HG03460 (cell line): ENCODE measurements around the gene RALGPS1.

Experiments
- ATAC-seq: cut with Tn5 transposase; IDR thresholded peaks from one replicate; pipeline ENCODE4 v1.9.1; 2021; ENCODE audit not compliant: unreplicated experiment

Gene RALGPS1

DNA sequence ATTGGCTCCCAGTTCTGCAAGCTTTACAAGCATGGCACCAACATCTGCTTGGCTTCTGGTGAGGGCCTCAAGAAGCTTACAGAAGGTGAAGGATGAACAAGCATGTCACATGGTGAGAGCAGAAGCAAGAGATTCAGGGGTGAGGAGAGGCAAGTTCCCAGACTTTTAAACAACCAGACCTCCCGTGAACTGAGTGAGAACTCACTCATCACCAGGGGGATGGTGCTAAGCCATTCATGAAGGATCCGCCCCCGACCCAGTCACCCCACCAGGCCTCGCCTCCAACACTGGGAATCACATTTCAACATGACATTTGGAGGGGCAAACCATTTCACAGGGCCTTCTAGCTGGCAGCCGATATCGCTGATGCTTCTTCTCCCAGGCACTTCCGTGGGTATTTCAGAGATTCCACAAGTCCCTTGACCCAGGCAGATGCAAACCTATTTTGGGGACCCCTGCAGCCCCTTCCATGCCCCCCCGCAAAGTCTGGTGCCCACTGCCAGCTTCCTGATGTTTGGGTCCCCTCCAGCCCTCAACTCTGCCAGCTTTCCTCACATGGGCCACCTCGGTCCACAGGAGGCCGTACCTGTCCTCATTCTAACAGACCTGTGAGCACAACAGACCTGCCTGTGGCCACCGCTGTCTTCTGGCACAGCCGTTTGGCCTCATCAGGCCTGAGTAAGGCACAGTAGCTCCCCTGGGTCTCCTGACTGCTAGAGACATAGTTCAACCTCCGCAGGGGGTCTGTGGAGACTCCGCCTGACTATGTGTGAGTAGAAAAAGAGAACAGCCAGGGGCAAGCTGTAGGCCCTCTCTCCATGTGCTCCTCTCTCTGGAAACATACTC, 268.5 kb downstream of the RALGPS1 start:
- ATAC-seq, result no peak

DNA sequence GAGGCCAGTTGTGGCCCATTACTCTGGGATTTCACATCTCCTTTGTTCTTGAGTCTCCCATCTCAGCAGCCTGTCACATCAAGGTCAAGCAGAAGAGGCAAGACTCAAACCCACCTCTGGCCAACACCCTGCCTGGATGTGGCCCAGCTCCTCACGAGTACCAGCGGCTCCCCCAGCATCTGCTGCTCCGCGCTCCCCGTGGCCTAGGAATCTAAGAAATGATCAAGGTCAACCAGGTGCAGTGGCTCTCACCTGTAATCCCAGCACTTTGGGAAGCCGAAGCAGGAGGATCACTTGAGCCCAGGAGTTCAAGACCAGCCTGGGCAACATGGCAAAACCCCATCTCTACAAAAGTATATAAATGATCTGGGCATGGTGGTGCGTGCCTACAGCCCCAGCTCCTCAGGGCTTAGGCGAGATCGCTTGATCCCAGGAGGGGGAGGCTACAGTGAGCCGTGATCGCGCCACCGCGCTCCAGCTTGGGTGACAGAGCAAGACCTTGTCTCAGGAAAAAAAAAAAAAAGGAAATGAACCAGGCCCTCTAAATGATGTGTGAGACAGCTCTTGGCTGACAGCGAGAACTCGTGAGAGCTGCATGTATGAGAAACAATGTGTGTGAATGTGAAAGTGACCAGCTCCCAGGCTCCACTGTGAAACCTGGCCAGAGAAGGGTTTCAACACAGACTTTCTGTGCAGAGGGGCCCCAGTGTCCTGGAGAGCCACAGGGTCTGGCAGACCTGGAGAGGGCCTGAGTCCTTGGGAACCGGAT, 269.4 kb downstream of the RALGPS1 start:
- ATAC-seq, result peak; percentile 71

DNA sequence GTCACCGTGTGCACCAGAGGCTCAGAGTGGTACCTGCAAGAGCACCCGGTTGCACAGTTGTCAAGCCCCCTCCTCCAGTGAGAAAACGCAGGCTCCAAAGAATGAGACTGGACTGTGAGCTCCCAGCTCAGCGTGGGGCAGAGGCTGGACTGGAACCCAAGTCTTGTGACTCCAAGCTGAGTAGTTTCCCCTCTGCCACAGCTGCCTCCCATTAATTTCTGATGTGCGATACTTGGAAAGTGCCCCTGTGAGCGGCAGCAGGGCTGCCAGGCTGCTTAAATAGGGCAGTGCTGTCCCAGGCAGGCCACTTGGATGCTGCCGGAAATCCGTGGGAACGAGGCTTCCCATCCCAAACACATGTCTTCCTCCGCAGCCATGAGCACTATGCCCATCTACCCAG, 270.1 kb downstream of the RALGPS1 start:
- no peak for ATAC-seq

DNA sequence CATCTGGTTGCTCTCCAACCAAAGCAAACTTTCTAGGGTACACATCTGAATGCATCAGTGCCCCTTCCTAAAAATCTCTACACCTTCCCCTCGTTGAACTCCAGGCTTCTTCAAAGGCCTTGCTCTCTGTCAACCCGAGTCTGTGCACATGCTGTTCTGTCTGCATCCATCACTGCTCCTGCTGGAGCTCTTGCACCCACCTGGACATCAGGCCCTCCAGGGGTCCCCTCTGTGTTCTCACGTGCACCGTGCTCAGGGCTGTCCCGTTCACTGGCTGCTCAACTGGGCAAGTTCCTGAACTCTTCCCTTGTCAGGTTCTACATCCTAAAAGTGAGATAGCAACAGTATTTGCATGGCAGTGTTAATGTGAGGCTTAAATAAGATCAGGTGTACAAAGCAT, 270.6 kb downstream of the RALGPS1 start:
- ATAC-seq, result no peak

DNA sequence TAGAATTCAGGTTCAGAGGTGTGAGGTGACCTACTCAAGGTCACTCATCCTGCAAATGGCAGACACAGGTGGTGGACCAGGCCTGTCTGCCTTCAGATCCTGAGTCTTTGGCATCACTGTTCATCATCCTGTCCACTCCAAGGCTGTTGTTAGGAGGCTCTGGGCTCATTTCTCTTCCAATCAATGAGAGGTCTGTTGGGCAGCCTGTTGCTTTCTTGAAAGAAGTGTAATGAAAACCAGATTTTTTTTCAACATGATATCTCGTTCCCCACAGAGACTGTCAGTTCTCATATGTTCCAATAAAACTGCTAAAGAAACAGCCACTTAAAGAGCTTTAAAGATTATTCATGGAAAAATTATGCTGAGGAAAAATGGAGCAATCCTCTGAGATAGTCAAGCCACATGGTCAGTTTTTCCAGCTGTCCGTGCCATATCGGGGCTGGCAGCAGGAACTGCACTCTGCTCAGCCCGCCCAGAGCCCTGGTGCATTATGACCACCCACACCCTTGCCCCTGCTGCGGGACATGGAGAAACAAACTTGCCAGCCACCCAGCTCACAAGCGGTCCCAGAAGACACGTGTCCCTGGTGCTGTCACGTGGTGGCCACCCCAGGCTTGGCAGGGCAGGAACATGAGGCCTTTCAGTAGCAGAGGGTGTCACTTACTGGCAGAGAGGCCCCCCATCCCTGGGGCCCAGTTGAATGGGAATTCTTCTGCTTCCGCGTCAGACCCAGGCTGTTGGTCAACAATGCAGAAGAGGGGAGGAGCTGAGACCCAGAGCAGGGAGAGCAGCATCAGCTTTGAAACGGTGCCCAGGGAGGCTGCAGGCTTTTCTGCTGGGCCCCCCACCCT, 271.6 kb downstream of the RALGPS1 start:
- ATAC-seq, result no peak

DNA sequence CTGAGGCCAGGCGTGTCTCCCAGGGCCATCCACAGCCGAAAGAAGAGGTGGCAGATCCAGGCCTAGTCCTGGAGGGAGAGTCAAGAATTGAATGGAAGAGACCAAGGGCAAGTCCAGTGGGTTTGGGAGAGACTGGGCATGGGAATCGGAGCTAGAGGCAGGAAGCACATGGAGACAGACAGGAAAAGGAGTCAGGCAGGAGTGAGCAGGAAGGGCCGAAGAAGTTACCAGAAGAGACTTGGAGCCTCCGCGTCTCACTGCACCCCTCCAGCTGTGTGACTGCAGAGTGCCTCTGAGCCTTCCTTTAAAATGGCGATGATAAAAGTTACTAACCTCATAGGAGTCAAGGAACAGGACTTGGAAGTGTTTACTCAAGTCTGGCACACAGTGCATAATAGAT, 272.2 kb downstream of the RALGPS1 start:
- no peak for ATAC-seq

DNA sequence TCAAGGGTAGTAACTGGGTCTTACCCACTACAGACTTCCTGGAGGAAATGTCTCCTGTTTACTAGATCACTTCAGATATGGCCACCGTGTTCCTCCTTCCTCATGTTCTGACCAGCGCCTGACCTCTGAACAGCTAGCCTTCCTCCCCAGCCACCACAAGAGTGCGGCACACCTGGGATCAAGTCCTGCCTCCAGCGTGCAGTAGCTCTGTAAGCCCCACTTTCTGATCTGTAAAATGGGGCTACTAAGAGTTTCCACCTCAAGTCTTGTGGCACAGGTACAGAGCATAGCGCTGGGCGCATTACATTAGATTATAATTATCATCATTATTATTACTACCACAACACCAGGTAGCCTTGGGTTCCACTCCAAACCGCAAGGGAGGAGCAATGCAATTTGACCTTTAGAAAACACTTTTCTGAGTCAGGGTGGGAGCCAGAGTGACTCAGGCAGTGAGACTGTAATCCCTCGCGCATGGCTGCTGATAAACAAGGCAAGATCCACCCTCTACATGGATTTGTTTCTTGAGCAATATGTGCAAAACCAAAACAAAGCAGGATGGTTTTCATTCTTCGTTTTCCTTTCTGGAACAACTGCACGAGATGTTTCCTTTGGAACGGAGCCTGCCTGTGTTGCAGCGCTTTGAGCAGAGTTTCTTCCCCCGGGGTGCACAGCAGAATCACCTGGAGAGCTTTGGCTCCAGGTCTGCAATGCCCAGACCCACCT, 272.8 kb downstream of the RALGPS1 start:
- no peak for ATAC-seq

DNA sequence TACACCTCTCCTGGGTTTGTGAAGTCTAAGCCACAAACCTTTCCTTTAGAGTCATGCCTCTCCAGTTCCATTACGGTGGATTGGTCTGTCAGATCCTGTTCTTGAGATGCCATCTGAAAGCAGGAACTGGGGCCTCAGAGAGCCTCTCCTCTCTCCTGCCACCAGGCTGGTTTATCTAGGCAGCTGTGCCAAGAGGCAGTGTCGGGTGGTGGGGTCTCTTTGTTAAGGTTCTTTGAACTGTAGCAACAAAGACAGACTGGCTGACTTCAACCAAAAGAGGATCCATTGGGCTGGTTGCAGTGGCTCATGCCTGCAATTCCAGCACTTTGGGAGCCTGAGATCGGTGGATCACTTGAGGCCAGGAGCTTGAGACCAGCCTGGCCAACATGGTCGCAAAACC, 273.8 kb downstream of the RALGPS1 start:
- no peak for ATAC-seq

DNA sequence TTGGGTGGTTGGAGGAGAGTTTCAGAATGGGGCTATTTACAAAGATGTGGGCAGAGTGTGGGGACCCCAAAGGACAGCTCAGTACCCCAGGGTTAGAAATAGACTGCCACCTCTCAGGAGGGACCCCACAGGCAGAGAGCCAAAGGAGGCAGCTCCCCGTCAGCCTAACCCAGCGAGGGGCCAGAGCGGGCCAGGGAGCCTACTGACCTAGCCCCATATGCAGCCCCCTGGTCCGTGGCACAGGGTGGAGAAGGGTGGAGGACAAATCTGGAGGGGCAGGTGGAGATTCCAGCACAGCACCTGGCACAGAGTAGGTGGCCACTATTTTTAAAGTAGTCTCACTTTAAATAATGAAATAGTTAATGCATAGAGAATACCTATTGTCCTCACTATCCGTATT, 275.0 kb downstream of the RALGPS1 start:
- ATAC-seq, result no peak

DNA sequence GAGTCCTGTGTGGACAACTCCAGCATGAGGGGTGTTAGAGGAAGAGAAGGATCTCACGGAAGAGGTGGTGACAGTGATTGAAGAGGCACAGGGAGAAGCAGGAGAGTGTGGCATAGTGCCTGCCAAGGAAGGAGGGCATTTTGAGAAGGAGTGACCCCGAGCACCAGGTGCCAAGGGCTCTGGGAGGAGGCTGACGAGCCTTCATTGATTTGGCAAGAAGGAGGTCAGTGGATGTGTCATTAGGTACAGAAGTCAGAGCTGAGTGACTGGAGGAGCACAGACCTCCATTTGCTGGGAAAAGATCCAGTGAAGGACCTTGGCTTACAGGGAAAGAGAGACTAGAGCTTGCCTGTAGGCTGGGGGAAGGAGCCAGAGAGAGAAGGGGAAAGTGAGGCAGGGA, 278.2 kb downstream of the RALGPS1 start:
- ATAC-seq, result no peak

DNA sequence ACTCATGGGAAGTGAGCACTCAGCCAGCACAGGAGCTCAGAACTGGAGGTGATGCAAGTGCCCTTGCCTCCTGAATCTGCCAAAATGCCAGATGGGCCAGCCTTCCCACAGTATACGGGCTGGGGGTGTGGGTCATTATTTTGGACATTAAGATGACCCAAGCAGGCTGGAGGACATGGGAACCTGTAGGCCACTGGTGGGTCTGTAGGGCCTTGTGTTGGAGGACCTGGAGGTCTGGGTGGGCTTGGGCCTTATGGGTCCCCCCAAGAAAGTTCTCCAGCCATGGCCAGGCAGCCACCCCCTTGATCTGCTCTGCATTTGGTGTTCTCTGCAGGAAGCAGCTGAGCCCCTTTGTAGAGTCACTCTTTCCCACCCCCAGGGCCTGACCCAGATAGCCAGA, 278.9 kb downstream of the RALGPS1 start:
- ATAC-seq, result no peak

DNA sequence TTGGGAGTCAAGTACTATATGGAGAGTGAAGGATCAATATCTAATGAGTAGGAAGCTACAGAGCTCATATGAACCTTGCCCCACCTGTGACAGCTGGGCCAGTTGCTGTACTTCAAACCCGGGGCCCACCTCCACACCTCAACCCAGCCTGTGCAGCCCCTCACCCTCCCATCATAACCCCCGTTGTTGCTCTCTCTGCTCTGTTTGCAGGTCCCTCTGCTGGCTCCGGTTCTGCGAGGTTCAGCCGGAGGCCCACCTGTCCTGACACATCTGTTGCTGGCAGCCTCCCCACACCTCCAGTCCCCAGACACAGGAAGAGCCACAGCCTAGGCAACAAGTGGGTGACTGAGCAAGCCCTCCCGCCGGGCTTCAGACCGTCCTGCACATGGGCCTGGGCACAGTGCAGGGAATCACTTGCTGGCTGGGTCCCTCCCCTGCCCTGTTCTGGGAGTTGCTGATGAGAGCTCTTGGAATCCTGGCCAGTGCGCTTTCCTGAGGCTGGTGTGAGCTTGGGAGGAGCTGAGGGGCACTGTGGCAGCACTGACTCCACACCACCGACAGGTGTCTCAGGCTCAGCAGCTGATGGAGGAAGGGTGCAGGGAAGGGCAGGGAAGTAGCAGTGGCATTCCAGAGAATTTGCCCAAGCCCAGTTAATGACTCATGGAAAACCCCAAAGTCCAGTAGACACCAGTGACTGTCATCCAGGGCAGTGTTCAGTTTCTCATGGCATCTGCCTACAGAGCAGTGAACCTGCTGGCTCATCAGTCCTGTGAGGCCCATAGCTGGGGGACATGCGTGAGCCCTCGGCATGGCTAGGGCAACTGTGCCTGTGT, 280.5 kb downstream of the RALGPS1 start:
- no peak for ATAC-seq

DNA sequence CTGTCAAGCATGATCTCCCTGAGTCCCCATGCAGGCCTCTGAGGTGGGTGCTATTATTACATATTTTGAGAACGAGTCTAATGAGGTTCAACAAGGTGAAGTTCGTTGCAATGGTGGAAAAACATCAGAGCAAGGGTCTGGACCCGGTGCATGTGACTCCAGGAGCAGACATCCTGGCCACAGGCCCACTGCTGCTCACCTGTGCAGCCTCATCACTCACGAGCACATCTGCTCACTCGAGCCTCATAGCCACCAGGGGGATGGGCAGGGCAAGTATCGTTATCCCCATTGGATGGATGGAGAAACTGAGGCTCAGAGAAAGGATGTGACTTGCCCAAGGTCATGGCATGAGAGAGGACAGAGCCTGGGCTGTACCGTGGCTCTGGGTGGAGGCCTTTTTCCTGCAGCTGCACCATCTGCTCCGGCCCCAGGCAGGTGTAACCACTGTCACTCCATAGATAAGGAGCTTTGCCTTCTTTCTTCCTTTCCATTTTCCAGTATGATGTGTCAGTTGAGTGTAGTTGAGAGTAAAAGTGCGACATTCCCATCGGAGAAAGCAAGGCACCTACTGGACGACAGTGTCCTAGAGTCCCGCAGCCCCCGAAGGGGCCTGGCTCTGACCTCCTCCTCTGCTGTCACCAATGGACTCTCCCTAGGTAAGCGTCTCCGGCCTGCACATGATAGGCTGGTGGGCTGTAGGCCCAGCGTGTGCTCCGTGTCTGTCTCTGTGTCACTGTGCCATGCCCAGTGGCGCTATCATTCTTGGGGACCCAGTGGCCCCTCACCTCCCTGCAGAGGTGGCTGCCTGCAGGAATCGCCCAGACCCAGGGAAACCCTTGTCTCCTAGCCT, 281.6 kb downstream of the RALGPS1 start:
- ATAC-seq, result no peak

DNA sequence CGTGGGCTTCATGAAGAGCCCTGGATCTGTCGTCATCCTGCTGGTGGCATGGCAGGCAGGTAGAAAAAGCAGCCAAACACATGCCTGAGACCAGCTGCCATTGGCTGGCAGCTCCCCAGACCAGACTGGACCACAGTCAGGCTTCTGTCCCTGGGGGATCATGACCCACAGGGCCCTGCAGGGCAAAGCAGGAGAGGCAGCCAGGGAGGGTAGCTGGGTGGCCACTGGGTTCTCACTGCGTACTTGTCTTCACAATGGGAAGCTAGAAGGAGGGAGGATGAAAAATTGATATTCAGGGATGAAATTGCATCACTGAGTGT, 282.2 kb downstream of the RALGPS1 start:
- no peak for ATAC-seq

DNA sequence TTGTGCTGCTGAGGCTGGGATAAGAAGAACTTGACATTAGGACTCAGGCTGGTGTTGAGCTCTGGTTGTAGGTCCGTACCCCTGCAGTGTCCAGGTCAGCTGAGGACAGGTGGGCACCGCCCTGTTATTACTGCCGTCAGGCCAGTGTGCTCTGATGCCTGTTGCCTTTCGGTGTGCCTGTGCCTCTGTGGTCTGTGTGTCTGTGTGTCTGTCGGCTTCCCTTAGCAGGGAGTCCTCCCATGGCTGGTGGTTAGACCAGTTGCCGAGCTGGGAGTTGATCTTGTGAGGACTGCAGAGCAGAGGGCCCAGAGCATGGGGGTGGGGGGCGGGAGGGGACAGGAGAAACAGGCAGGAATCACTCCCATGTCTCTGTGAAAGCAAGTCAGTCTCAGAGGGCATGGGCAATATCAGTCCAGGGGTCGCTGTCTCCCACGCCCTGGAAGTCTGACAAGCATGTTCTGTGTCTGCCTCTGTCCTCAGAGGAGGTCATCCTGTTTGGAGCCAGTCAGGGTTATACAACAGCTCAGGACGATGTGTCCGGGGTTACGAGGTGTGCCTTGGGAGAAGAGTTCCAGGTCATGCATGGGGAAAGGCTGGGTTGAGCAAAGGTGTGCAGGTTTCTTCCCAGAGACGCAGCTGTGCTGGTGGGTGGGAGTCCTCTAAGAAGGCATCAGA, 282.7 kb downstream of the RALGPS1 start:
- no peak for ATAC-seq

DNA sequence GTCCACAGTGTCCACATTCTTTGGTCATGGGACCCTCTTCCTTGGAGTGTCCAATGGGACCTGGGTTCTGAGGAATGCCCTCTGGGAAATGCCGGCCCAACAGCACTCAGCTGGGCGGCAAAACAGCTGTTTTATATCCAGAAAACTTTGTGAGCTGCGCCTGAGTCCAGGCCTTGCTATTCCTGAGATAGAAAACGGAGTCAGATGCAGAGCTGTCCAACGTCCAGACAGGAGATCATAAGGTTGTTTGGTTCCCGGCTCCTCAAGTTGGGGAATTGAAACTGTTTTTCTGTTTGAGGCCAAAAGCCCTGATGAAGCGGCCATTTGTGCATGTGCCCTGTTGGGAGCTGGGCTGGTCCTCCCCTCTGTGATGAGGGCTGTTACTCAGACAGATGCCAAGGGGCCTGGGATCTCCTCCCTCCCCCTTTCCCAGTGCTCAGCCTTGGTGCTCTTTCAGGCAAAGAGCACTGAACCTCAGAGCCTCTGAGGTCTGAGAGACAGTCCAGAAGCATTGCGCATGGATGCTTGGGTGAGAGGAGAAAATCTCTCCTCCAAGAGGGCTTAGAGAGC, 283.4 kb downstream of the RALGPS1 start:
- ATAC-seq, result no peak

DNA sequence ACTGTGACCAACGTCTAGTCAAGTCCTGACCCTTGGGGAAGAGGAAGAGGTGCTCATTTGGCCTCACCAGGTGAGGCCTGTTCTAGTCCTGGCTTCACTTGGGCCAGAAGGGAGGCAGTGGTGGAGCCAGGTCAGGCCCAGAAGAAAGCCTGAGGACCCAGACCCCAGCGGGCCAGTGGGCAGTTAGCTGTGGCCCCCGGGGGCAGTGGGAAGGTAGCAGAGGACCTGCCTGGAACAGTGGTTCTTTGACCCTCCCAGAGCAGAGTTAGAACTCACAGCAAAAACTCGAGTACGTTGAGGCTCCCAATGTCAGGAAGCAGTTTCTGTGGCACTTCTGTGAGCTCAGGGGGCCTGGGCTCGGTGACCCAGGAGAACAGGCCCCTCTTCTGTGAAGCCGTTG, 284.0 kb downstream of the RALGPS1 start:
- no peak for ATAC-seq
